CMK (cell line): Measurements from ENCODE around the gene RER1.

Source experiments
- DNase-seq: peaks from one replicate; pipeline ENCODE4 v3.0.0-alpha.2; 2010; ENCODE audit warnings: low read depth

RER1 gene

GRCh38 chr1:2446861-2447260 lies 55.2 kb downstream of the RER1 start:
- no peak for DNase-seq

- no peak for DNase-seq
These were observed 55.8 kb downstream of the RER1 start for GRCh38 chr1:2447276-2448097.

- peak; percentile 38 for DNase-seq
These were observed 56.4 kb downstream of the RER1 start for GRCh38 chr1:2448098-2448445.

GRCh38 chr1:2449636-2450454 lies 58.2 kb downstream of the RER1 start:
- DNase-seq, result no peak

GRCh38 chr1:2451741-2452140 lies 60.1 kb downstream of the RER1 start:
- no peak for DNase-seq

GRCh38 chr1:2452201-2452931 lies 60.7 kb downstream of the RER1 start:
- DNase-seq, result no peak

- DNase-seq, result no peak
These were observed 61.3 kb downstream of the RER1 start for GRCh38 chr1:2452932-2453315.

GRCh38 chr1:2454227-2454626 lies 62.6 kb downstream of the RER1 start:
- no peak for DNase-seq
